Stimulated activated CD4-positive, alpha-beta T cell treated with anti-CD3 and anti-CD28 coated beads, Interleukin-12 subunit alpha, Interleukin-12 subunit beta, amount 100 ng/mL, for 48 hours (primary cell): ENCODE measurements around the gene MED16.
"Not testable (repeated sequence)": the region's sequence is repeated elsewhere in the genome, so short reads cannot be mapped to it uniquely, and the experiment has no call there.

Experiments used
- DNase-seq, 3 donors: peaks; one replicate each; pipeline ENCODE4 v3.0.0-alpha.2; 2020; ENCODE audit warnings: low read depth in 2 of 3, low spot score in 1 of 3

MED16 gene

GRCh38 chr19:911197-912033 is 18.4 kb upstream of the MED16 start:
- DNase-seq, result no peak

DNA sequence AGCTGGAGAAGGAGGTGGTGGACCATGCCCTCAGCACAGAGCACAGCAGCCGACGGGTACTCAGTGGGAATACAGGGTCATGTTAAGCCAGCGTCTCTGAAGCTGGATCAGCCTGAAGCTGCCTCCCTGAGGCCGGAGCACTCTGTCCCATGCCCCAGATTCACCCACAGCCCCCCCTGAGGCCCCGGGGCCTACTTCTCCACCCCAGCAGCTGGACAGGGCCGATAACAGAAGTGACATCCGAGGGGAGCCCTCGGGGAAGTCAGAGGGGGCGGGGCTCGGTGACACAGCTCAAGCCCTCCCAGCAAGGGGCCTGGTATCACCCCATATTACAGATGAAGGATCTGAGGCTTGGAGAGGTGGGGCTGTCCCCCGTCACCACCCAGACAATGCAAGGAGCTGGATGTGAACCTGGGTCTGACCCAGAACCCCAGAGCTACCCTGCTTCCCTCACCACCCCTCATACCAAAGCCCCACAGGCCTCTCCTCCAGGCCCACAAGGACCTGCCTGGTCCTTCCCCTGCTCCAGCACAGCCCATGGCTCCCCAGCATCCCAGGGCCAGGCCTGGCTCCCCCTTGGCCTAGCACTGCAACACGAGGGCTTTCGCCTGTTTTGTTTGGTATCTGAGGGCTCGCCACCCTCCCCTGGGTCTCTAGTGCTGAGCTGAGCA is 14.3 kb upstream of the MED16 start:
- DNase-seq, result no peak

DNA sequence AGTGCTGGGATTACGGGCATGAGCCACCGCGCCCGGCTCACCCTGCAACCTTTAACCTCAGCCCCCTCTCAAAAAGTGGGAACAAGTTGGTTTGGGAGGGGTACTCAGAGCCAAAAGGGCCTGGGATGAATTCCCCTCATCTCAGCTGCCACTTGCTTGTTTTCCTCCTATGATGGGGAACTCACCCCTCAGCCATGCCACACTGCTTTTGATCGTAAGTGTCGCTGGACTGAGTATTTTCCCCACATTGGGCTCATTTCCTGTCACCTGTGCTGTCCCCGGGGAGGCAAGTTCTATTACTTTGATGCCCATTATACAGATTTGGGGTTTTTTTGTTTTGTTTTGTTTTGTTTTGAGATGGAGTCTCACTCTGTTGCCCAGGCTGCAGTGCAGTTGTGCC is 13.5 kb upstream of the MED16 start:
- no peak for DNase-seq

GRCh38 chr19:904545-904944 is 11.6 kb upstream of the MED16 start:
- no peak for DNase-seq

GRCh38 chr19:903266-903797 is 10.3 kb upstream of the MED16 start:
- no peak for DNase-seq

DNA sequence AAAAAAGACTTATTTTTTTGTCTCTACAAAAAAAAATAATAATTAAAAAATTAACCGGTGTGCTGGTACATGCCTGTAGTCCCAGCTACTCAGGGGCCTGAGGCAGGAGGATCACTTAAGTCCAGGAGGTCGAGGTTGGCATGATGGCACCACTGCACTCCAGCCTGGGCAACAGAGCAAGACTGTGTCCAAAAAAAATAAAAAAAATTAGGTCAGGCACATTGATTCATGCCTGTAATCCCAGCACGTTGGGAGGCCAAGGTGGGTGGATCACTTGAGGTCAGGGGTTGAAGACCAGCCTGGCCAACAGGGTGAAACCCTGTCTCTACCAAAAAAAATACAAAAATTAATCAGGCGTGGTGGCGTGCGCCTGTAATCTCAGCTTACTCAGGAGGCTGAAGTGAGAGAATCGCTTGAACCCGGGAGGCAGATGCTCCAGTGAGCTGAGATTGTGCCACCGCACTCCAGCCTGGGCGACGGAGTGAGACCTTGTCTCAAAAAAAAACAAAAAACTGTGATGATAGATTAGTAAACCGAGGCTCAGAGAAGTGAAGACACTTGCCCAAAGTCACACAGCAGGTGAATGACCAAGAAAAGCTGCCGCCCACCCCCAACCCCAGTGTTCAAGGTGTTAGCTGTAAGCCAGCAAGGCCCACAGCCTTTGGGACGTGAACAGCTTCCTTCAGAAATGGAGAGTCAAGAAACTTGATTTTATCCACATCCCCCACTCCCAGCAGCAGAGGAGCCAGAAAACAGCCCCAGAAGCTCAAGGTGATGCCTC is 9.6 kb upstream of the MED16 start:
- DNase-seq, result no peak

- DNase-seq, result no peak
Observed at GRCh38 chr19:902093-902370, 9.0 kb upstream of the MED16 start.

DNA sequence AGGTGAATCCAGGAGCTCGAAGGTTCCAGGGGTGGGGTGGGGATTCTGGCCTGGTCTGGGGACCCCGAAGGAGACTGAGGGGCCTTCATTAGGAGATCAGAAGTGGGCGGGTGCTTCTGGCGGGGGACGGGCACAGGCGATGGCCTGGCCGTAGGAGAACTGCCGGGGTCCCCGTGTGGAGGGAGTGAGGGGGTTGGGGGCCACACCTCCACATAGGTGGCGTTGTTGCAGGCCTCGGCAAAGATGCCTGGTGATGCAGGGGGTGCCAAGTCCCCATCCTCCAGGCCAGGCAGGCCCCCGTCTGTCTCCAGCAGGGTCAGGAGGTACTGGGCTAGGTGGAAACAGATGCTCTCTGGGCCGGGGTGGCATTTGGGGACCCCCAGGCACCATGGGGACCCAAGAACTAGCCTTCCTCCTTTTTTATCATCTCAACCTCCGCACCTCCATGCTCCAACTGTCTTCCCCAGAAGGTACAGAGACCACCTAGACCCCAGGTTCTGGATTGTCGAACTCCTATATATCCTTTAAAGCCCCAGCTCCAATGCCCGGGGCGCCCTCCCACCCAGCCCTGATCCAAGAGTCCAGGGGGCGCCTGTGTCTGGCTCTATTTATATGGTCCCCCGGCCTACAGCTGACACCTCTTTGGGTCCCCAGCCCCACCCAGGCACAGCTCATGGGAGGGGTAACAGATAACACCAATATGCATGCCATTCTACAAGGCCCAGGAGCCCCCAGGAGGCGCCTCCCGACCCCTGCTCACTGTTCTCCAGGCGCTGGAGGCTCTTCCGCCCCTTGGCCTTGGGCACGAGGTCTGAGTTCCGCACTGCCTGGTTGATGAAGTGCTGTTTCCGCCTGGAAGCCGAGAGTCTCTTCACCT is 8.5 kb upstream of the MED16 start:
- DNase-seq, result no peak

- DNase-seq, result no peak
Observed at GRCh38 chr19:900302-901111, 7.5 kb upstream of the MED16 start.

DNA sequence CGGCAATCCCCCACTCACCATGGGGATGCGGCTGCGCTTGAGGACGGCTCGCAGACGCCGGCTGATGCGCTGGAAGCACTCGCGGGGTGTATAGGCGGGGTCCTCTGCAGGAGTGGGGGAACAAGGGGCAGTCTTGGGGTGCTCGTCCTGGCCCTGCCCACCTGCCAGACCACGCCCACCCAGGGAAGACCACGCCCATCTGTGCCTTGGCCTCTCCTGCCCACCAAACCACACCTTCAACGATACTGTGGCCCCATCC is 7.0 kb upstream of the MED16 start:
- DNase-seq, result no peak

- DNase-seq, result no peak
Observed at GRCh38 chr19:899336-900042, 6.5 kb upstream of the MED16 start.

DNA sequence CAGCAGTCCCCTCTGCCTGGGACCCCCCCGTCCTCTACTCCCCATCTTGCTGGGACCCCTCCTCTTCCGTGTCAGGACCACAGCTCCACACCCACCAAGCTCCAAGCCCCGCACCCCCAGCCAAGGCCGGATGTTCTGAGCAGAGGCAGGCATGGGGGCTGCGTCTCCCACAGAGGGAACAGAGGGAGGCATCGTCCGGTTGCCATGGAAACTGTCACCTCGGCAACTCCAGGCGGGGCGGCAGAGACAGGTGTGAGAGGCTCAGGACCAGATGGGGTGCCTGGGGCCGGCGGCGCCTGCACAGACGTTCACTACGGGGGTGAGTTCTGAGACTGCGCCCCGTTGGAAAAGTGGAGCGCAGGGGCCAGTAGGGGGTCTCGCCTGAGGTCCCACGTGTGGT is 5.7 kb upstream of the MED16 start:
- no peak for DNase-seq

DNA sequence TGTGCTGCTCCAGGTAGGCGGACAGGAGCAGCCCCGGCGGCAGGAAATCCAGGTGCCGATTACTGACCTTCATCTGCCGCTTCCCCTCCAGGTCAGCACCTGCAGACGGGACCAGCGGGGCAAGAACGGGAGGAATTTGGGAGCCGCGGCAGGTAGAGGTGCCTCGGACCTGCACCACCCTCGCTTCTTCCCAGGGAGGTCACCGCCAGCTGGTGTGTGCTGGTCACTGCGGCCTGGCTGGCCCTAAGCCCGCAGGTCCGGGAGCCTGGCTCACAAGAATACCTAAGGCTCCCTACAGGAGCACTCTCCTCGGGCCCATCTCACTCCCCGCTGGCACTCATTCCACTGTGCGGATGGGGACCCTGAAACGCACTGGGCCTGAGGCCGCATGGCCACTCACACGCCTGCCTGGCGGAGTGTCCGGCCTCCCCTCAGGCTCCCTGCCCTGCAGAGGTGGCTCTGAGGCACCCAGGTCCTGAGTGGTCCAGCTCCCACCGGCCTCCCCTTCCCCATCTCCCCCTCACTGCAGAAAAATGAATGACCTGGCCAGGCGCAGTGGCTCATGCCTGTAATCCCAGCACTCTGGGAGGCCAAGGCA is 4.6 kb upstream of the MED16 start:
- DNase-seq, result no peak

GRCh38 chr19:896999-897398 is 4.0 kb upstream of the MED16 start:
- no peak for DNase-seq

GRCh38 chr19:896434-896833 is 3.4 kb upstream of the MED16 start:
- DNase-seq, result no peak

DNA sequence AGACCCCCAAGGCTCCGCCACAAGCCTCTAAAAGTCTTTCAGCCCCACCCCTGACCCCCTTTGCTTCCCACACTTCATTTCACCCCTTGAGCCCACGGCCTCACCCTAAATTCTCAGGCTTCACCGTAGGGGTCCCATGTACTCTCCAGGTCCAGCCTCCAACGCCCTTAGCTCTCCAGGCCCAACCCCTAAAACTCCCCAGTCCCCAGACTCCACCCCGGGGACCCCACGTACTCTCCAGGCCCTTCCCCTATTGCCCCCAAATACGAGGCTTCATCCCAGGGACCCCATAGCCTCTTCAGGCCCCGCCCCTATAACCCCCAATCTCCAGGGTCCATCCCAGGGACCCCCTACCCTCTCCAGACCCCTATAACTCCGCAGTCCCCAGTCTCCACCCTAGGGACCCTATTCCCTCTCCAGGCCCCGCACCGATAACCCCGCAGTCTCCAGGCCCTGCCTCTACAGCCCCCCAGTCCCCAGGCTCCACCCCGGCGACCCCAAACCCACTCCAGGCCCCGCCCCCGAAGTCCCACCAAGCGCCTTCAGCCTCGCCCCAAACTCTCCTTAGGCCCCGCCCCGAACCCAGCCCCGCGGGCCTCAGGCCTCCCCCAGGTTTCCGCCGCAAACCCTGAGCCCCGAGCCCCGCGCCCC is 619 bp downstream of the MED16 start:
- DNase-seq, result no peak

DNA sequence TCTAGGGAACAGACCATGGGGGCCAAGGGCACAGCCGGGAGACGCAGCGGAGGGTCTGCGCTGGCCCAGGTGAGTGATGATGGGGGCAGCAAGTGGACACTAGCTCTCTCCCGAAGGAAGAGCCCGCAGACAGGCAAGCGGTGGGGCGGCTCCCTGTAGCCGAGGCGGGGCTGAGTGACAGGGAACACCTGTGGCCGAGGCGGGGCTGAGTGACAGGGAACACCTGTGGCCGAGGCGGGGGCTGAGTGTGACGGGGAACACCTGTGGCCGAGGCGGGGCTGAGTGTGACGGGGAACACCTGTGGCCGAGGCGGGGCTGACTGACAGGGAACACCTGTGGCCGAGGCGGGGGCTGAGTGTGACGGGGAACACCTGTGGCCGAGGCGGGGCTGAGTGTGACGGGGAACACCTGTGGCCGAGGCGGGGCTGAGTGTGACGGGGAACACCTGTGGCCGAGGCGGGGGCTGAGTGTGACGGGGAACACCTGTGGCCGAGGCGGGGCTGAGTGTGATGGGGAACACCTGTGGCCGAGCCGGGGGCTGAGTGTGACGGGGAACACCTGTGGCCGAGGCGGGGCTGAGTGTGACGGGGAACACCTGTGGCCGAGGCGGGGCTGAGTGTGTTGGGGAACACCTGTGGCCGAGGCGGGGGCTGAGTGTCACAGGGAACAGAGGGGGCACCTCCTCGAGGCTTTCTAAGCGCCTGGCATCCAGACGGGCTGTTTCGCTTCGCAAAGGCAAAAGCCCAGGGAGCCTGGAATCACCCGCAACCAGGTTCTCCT is 1.4 kb downstream of the MED16 start:
- DNase-seq, result not testable (repeated sequence)

DNA sequence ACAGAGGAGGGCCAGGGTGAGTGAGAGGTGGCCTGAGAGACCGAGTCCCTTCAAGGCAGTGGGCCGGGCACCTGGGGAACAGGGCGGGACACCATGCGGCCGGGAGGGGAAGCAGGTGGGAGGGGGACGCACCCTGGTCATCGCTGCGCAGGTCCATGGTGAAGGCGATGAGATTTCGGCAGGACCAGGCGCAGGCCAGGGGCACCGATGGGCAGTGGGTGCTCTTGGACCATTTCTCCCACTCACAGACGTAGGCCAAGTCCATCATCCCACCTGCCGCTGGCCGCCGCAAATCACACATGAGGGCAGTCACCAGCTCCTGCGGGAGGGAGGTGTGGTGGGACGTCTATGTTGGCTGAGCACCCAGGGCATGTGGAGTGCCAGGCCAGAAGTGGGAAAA is 2.2 kb downstream of the MED16 start:
- no peak for DNase-seq
